SW 1271 (cell line): ENCODE measurements around the gene VGLL4.
A peak's percentile ranks its signal among the peaks of the same experiment; 100 is the strongest.

Experiments used
- DNase-seq, 2 experiments: peaks; one replicate each; lab custom pipeline; 2025; lab: John Stamatoyannopoulos, UW

The VGLL4 gene

GRCh38 chr3:11551036-11551435 is 92.7 kb downstream of the VGLL4 start:
- DNase-seq = no peak

- no peak for DNase-seq
These were observed 94.1 kb downstream of the VGLL4 start for GRCh38 chr3:11549580-11550140.

GRCh38 chr3:11548721-11549131 is 95.0 kb downstream of the VGLL4 start:
- peak; percentile 36 to 78 for DNase-seq

GRCh38 chr3:11547498-11547897 is 96.2 kb downstream of the VGLL4 start:
- DNase-seq = no peak

GRCh38 chr3:11546657-11547302 is 96.9 kb downstream of the VGLL4 start:
- no peak for DNase-seq

GRCh38 chr3:11545186-11545851 is 98.4 kb downstream of the VGLL4 start:
- no peak for DNase-seq

GRCh38 chr3:11544412-11545181 is 99.1 kb downstream of the VGLL4 start:
- DNase-seq = no peak

GRCh38 chr3:11543948-11544387 is 99.7 kb downstream of the VGLL4 start:
- DNase-seq = no peak

GRCh38 chr3:11543141-11543947 is 100.4 kb downstream of the VGLL4 start:
- no peak for DNase-seq

GRCh38 chr3:11542551-11542950 is 101.2 kb downstream of the VGLL4 start:
- DNase-seq = no peak

GRCh38 chr3:11541321-11542303 is 102.1 kb downstream of the VGLL4 start:
- DNase-seq = no peak

GRCh38 chr3:11539677-11540076 is 104.0 kb downstream of the VGLL4 start:
- DNase-seq = no peak

GRCh38 chr3:11539218-11539617 is 104.5 kb downstream of the VGLL4 start:
- DNase-seq = no peak

- DNase-seq = no peak
These were observed 105.1 kb downstream of the VGLL4 start for GRCh38 chr3:11538581-11538980.

GRCh38 chr3:11536936-11537612 is 106.6 kb downstream of the VGLL4 start:
- no peak for DNase-seq

GRCh38 chr3:11536132-11536935 is 107.4 kb downstream of the VGLL4 start:
- DNase-seq = no peak

- DNase-seq = no peak
These were observed 108.3 kb downstream of the VGLL4 start for GRCh38 chr3:11535243-11535960.

GRCh38 chr3:11534793-11535101 is 109.0 kb downstream of the VGLL4 start:
- DNase-seq = no peak
